Colonic mucosa (tissue), 4 donors: ENCODE measurements around the gene PLET1. TPM values are rescaled to one million over a fixed set of nuclear protein-coding genes. Genes with fewer than 3 reads are reported as not detected.

Source experiments
- DNase-seq: peaks from one replicate; pipeline ENCODE4 v3.0.0-alpha.2; 2020
- H3K27ac ChIP-seq: fragments of 200-600 bp; one replicate; pipeline ENCODE4 v1.8.0; 2021
- H3K27me3 ChIP-seq: fragments of 200-600 bp; one replicate; pipeline ENCODE4 v1.8.0; 2021
- H3K36me3 ChIP-seq: fragments of 200-600 bp; one replicate; pipeline ENCODE4 v1.8.0; 2021
- H3K4me1 ChIP-seq: fragments of 200-600 bp; one replicate; pipeline ENCODE4 v1.8.0; 2021; ENCODE audit warnings: mild to moderate bottlenecking
- H3K4me3 ChIP-seq: fragments of 200-600 bp; one replicate; pipeline ENCODE4 v1.8.0; 2021
- H3K9ac ChIP-seq, 2 donors: one replicate each; pipeline ENCODE4 v1.7.0; 2013; ENCODE audit warnings: control low read depth in 2 of 2, low read depth in 2 of 2, low read length in 2 of 2
- H3K9me3 ChIP-seq: fragments of 200-600 bp; one replicate; pipeline ENCODE4 v1.8.0; 2021
- intact Hi-C: fragments of 100-400 bp; cut with DNase I; formaldehyde crosslinking; loops from one replicate; pipeline ENCODE4 v1.14.1; 2022
- total RNA-seq, 2 donors: library from RNA; stranded (reverse); fragmentation: NEBNext Ultra II Directional in 1 of 2; extraction: Animal tissue kit (Norgen Biotek cat#: 25700) in 1 of 2; gene quantifications; one replicate each; pipeline ENCODE4 v1.2.1, GENCODE V29; 2021
- TF ChIP-seq, protein P1 (sequence below): fragments of 200-600 bp; IDR thresholded peaks from one replicate; pipeline ENCODE4 v1.8.0; 2022; ENCODE audit warnings: antibody characterized with exemption, mild to moderate bottlenecking
- donor health status: healthy.
- donor health status: DM: no; HTN: no; CAD: no.
- donor health status: DM: no; HTN: no; CAD: no.

Gene PLET1
- total RNA-seq, 2 donors from 2014 or later: not detected

GRCh38 chr11:112231952-112232351, 28.7 kb downstream of the PLET1 start:
- intact Hi-C loops: no loop called here
- Histone ChIP-seq H3K27me3 (no peaks in the 10 kb centered on the region), H3K27ac (no peak overlapping the region), H3K36me3 (no peaks in the 10 kb centered on the region), H3K9me3 (no peaks in the 10 kb centered on the region), H3K4me3 (no peak overlapping the region), H3K4me1 (no peaks in the 10 kb centered on the region), H3K9ac (no peak overlapping the region)
- no peak for DNase-seq
- TF ChIP-seq, protein P1, sequence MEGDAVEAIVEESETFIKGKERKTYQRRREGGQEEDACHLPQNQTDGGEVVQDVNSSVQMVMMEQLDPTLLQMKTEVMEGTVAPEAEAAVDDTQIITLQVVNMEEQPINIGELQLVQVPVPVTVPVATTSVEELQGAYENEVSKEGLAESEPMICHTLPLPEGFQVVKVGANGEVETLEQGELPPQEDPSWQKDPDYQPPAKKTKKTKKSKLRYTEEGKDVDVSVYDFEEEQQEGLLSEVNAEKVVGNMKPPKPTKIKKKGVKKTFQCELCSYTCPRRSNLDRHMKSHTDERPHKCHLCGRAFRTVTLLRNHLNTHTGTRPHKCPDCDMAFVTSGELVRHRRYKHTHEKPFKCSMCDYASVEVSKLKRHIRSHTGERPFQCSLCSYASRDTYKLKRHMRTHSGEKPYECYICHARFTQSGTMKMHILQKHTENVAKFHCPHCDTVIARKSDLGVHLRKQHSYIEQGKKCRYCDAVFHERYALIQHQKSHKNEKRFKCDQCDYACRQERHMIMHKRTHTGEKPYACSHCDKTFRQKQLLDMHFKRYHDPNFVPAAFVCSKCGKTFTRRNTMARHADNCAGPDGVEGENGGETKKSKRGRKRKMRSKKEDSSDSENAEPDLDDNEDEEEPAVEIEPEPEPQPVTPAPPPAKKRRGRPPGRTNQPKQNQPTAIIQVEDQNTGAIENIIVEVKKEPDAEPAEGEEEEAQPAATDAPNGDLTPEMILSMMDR: no peak

DNA sequence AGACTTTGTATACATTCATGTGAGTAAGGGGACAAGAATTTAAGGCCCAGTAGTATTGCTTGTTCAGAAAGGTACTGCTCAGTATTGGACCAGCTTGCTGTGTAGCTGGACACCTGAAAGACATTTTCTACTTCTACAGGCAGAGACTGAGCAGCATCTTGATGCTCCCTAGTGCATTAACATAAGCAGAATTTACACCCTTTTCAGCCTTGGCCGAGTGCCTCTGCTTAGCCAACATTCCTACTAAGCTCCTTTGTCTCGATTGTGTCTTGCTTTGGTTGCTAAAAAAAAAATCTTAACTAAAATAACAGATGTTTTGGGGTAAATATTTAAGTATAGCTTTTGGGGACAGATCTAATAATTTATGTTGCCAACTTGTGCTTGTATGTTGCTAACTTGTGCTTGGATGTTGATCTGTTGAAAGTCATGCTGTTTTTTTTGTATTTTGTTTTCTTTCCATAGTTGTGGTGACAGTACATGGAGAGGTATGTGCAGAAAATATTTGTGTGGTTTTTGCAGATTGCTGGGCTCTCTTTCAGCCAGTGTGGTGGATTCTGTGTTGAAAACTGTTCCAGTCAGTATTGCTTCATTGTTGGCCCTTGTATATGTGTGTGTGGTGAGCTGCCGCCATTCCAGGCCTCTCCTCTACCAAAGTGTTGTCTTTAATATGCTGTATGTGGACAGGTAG, 30.8 kb downstream of the PLET1 start:
- H3K4me3 ChIP-seq: no peak overlapping the region
- H3K9ac ChIP-seq: no peak overlapping the region
- DNase-seq: no peak
- intact Hi-C loops: loop anchor here (10.0 kb wide), 1 partner anchor 1065 kb away; no protein-coding TSS in a partner anchor
- H3K4me1 ChIP-seq: no peaks in the 10 kb centered on the region
- no peaks in the 10 kb centered on the region for H3K9me3 ChIP-seq
- H3K36me3 ChIP-seq: no peaks in the 10 kb centered on the region
- no peak overlapping the region for H3K27ac ChIP-seq
- H3K27me3 ChIP-seq: no peaks in the 10 kb centered on the region
- TF ChIP-seq, protein P1: no peak

DNA sequence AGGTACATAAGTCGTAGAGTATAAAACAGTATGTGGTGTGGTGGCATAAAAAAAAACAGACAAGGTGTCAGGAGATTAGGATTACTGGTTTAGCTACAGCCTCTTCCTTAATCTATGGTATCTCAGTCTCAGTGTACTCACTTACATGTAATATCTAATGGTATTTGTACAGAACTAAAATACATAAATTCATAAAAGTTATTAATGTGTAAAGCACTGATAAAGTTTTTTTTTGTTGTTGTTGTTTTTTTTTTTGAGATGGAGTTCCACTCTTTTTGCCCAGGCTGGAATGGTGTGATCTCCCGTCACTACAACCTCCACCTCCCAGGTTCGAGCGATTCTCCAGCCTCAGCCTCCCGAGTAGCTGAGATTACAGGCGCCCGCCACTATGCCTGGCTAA, 31.5 kb downstream of the PLET1 start:
- DNase-seq: no peak
- intact Hi-C loops: loop anchor here (10.0 kb wide), 1 partner anchor 1066 kb away; no protein-coding TSS in a partner anchor
- Histone ChIP-seq H3K9me3 (no peaks in the 10 kb centered on the region), H3K9ac (no peak overlapping the region), H3K36me3 (no peaks in the 10 kb centered on the region), H3K4me1 (no peaks in the 10 kb centered on the region), H3K27me3 (no peaks in the 10 kb centered on the region), H3K27ac (no peak overlapping the region), H3K4me3 (no peak overlapping the region)
- TF ChIP-seq, protein P1: no peak

DNA sequence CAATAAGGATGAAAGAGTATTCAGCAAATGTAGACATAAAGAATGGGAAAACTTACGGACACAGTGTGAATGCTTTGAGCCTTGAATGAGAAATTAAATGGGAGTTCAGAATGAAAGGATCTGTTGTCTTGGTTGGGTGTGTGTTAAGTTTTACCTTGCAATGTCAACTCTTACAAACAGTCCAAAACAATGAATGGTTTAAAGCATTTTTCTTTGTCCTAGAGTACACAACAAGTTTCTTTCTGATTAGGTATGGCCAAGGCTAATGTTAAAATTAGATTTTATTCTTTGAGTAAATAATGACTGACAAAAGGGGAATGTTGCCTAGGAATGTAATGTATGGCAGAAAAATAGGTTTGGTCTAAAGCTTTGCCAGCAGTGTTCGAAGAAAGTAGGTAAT, 32.0 kb downstream of the PLET1 start:
- Histone ChIP-seq H3K27me3 (no peaks in the 10 kb centered on the region), H3K4me1 (no peaks in the 10 kb centered on the region), H3K36me3 (no peaks in the 10 kb centered on the region), H3K27ac (no peak overlapping the region), H3K9me3 (no peaks in the 10 kb centered on the region), H3K9ac (no peak overlapping the region), H3K4me3 (no peak overlapping the region)
- intact Hi-C loops: loop anchor here (10.0 kb wide), 1 partner anchor 1066 kb away; no protein-coding TSS in a partner anchor
- TF ChIP-seq, protein P1: no peak
- no peak for DNase-seq

DNA sequence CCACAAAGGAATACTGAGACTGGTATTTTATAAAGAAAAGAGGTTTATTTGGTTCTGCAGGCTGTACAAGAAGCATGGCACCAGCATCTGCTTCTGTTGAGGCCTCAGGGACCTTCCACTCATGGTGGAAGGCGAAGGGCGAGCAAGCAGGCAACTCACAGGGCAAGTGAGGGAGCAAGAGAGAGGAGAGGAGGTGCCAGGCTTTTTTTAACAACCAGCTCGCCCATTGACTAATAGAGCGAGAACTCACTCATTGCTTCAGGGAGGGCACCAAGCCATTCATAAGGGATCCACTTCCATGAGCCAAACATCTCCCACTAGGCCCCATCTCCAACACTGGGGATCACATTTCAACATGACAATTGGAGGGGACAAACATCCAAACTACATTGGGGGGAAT, 33.2 kb downstream of the PLET1 start:
- Histone ChIP-seq H3K27ac (no peak overlapping the region), H3K9ac (peak overlapping the region in 1 of 2 donors; percentile 94), H3K27me3 (no peaks in the 10 kb centered on the region), H3K36me3 (no peaks in the 10 kb centered on the region), H3K4me1 (no peaks in the 10 kb centered on the region), H3K4me3 (peak overlapping the region; percentile 74), H3K9me3 (no peaks in the 10 kb centered on the region)
- TF ChIP-seq, protein P1: no peak
- no peak for DNase-seq
- intact Hi-C loops: loop anchor here (10.0 kb wide), 1 partner anchor 1067 kb away; no protein-coding TSS in a partner anchor
